Neutrophil (primary cell): ENCODE measurements around the gene ZFPM1.

Experiments used
- H3K27ac ChIP-seq: fragments of 200-600 bp; sonication (generic); 2 replicates; pipeline ENCODE4 v1.5.1; 2016; ENCODE audit warnings: mild to moderate bottlenecking, moderate library complexity
- H3K27me3 ChIP-seq: fragments of 200-600 bp; sonication (generic); 2 replicates; pipeline ENCODE4 v1.6.0; 2016; ENCODE audit warnings: mild to moderate bottlenecking
- H3K36me3 ChIP-seq: fragments of 200-600 bp; sonication (generic); 2 replicates; pipeline ENCODE4 v1.5.1; 2017
- H3K4me1 ChIP-seq, 2 experiments: fragments of 200-600 bp in 1 of 2; sonication (generic) in 1 of 2; 1 replicate in 1 of 2; 2 replicates in 1 of 2; pipeline versions ENCODE4 v1.5.1 to v1.6.1; 2013 to 2016; ENCODE audit warnings: low read depth in 1 of 2, low read length in 1 of 2, mild to moderate bottlenecking in 1 of 2, moderate library complexity in 1 of 2; ENCODE audit not compliant: control insufficient read depth in 1 of 2, insufficient read depth in 1 of 2
- H3K4me3 ChIP-seq, 2 experiments: fragments of 200-600 bp in 1 of 2; sonication (generic) in 1 of 2; 1 replicate in 1 of 2; 2 replicates in 1 of 2; pipeline ENCODE4 v1.5.1; 2013 to 2016; ENCODE audit warnings: low read depth in 1 of 2, low read length in 1 of 2, mild to moderate bottlenecking in 1 of 2, moderate library complexity in 1 of 2
- H3K9me3 ChIP-seq: fragments of 200-600 bp; sonication (generic); 2 replicates; pipeline ENCODE4 v1.5.1; 2016
- TF ChIP-seq, protein P1 (sequence below): fragments of 200-600 bp; sonication (generic); IDR thresholded peaks from 2 replicates; pipeline ENCODE4 v1.5.1; 2016; ENCODE audit warnings: antibody characterized with exemption

Gene ZFPM1

DNA sequence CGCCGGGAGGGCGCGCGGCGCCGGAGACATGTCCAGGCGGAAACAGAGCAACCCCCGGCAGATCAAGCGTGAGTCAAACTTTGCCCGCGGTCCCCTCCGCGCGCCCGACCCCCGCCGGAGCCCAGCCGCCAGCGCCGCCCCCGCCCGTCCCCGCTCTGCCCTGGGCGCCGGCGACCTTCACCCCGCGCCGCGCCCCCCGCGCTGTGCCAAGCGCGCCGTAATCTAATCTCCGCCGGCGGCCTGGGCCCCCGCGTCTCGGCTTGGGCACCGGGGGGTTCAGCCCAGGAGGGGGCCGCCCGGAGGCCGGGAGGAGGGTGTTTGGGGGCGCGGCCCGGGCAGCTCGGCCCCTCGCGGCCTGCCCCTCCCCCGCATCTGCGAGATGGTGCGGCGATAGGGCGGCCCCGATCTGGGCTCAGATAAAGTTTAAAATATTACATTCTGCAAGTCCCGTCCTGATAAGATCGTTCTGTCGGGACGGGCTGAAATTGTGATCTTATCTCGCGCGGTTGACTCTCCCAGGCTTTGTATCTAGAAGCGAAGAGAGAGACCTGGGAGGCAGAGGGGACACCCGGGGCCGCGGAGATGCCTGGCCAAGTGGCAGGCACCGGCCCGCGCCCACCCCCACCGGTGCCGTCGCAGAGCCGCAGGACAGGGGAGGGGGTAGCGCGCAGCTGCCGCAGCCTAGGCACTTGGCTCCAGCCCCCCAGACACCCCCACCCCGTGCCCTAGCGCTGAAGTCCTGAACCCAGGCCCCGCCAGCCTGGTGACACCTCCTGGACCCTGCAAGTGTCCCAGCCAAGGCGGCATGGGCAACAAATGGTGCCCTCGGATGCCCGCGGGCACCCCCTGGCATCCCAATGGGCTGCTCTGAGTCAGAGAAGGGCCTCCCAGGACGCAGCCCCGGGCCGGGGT lies 787 bp downstream of the ZFPM1 start:
- TF ChIP-seq, protein P1, sequence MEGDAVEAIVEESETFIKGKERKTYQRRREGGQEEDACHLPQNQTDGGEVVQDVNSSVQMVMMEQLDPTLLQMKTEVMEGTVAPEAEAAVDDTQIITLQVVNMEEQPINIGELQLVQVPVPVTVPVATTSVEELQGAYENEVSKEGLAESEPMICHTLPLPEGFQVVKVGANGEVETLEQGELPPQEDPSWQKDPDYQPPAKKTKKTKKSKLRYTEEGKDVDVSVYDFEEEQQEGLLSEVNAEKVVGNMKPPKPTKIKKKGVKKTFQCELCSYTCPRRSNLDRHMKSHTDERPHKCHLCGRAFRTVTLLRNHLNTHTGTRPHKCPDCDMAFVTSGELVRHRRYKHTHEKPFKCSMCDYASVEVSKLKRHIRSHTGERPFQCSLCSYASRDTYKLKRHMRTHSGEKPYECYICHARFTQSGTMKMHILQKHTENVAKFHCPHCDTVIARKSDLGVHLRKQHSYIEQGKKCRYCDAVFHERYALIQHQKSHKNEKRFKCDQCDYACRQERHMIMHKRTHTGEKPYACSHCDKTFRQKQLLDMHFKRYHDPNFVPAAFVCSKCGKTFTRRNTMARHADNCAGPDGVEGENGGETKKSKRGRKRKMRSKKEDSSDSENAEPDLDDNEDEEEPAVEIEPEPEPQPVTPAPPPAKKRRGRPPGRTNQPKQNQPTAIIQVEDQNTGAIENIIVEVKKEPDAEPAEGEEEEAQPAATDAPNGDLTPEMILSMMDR, result no peak
- Histone ChIP-seq H3K27me3 (peaks cover 99% of the 10 kb centered on the region), H3K36me3 (no peaks in the 10 kb centered on the region), H3K9me3 (peaks cover 4% of the 10 kb centered on the region), H3K4me1 (peaks cover 25 to 35% of the 10 kb centered on the region in 2 experiments), H3K4me3 (peak overlapping the region in 1 of 2 experiments; percentile 44), H3K27ac (no peak overlapping the region)

DNA sequence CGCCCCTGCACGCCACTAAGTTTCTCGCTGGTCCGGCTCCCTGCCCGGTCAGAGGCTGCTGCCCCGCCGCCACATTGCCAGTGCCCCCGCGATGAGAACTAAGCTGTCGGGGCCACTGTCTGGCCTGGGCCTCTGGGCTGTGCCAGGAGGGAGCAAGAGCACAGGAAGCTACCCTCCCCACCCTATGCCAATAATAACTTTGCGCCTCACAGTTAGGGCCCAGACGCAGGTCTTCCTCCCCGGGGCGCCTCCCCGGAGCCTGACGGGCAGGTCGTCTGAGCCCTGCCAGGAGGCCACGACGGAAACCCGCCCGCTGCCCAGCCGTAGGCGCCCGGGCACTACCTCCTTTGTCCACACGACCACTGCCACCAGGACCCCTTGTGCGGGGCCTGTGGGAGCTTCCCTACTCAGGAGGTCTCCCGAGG lies 1.5 kb downstream of the ZFPM1 start:
- Histone ChIP-seq H3K27me3 (peaks cover 98% of the 10 kb centered on the region), H3K27ac (no peak overlapping the region), H3K4me3 (peak overlapping the region in 1 of 2 experiments; percentile 44), H3K4me1 (peaks cover 25 to 35% of the 10 kb centered on the region in 2 experiments), H3K36me3 (no peaks in the 10 kb centered on the region), H3K9me3 (peaks cover 4% of the 10 kb centered on the region)
- TF ChIP-seq, protein P1, result no peak

DNA sequence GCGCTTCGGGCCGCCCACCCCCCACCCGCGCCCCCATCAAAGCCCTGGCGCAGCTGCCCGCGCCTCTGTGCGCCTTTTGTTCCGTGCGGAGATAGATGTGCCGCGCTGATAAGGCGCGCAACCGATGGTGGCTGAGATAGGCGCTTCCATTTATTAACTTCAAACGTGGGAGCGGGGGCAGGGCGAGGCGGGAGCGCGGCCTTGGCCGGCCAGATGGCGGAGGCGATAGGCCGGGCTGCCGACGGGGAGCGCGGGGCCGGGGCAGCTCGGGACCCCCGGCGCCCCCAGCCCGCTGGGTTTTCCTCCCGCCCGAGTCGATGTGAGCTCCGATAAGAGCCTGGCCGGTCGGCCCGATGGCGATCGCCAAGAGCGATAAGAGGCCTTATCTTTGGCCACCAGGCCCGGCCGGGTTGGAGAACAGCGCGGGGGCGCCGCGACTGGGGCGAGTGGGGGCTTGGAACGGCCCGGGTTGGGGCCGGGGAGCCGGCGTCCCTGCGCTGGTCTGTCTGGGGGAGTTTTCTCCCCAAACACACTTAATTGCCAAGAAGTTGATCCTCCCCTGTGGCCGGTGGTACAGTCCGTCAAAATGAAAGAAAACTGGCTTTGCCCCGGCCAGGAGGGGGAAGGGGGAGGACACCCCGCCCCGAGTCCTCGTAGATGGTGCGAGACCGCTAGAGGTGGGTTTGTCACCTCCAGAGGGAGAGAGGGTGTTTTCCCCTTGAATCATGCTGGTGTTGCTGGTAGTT lies 2.7 kb downstream of the ZFPM1 start:
- TF ChIP-seq, protein P1, result no peak
- Histone ChIP-seq H3K4me1 (peaks cover 25 to 35% of the 10 kb centered on the region in 2 experiments), H3K9me3 (peaks cover 4% of the 10 kb centered on the region), H3K4me3 (peak overlapping the region; percentile 12 to 44), H3K36me3 (no peaks in the 10 kb centered on the region), H3K27ac (no peak overlapping the region), H3K27me3 (peaks cover 86% of the 10 kb centered on the region)

DNA sequence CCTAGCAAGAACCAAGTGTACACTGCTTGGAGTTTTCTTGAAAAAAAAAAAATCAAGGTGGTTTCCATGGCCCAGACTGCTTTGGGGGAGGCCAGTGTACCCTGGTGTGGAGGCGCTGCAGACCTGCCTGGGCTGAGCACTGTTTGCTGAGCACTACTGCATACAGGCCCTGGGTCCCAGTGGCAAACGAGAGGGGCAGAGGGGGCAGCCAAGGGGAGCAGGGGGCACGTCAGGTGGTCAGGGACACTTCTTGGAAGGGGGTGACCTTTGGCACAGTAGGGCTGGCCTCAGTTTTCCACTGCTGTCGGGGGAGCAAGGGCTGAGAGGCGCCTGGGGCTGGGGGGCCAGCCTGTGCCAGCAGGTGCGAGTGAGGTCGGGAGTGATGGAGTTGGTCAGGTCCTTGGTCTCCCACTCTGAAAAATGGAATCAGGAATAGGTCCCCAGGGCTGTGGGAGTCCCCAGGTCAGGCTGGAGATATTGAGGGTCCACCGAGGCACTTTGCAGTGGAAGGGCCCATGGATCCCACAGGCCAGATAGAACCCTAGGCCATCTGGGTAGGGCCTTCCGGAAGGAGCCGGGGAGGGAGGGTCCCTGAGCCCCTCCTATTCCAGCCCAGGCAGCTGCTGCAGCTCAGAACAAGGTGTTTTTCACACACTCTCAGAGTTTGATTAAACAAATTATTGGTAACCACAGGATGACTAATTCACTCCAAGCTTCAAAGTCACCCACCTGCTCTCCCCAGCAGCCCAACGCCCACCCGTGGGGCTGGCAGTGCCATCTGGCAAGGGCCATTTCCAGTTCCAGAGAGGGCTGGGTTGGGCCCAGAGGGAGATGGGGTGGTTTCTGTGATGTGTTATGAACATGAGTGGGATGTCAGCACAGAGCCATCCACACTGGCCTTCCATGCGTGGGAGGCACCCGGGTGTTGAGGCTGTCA lies 3.5 kb downstream of the ZFPM1 start:
- Histone ChIP-seq H3K27ac (no peak overlapping the region), H3K4me1 (peaks cover 25 to 35% of the 10 kb centered on the region in 2 experiments), H3K9me3 (peaks cover 4% of the 10 kb centered on the region), H3K36me3 (no peaks in the 10 kb centered on the region), H3K4me3 (peak overlapping the region; percentile 12 to 44), H3K27me3 (peaks cover 83% of the 10 kb centered on the region)
- TF ChIP-seq, protein P1, result no peak
